Muscle layer of duodenum (tissue), 2 donors: Measurements from ENCODE around the gene STPG4.

ENCODE experiments used
- H3K27ac ChIP-seq: one replicate; pipeline ENCODE4 v1.7.0; 2013; ENCODE audit warnings: mild to moderate bottlenecking, low read length
- H3K27me3 ChIP-seq: one replicate; pipeline ENCODE4 v1.7.0; 2013; ENCODE audit warnings: low read depth, mild to moderate bottlenecking, control low read depth, low read length
- H3K36me3 ChIP-seq, 2 donors: one replicate each; pipeline ENCODE4 v1.7.0; 2013; ENCODE audit warnings: low read length in 2 of 2, control low read depth in 1 of 2, mild to moderate bottlenecking in 1 of 2; ENCODE audit not compliant: insufficient read depth in 2 of 2, control insufficient read depth in 1 of 2
- H3K4me1 ChIP-seq, 2 donors: one replicate each; pipeline ENCODE4 v1.7.0; 2013; ENCODE audit warnings: low read length in 2 of 2, mild to moderate bottlenecking in 2 of 2, control low read depth in 1 of 2, moderate library complexity in 1 of 2; ENCODE audit not compliant: insufficient read depth in 2 of 2, control insufficient read depth in 1 of 2
- H3K4me3 ChIP-seq, 2 donors: one replicate each; pipeline ENCODE4 v1.7.0; 2013; ENCODE audit warnings: low read length in 2 of 2, low read depth in 1 of 2, mild to moderate bottlenecking in 1 of 2
- H3K9me3 ChIP-seq, 2 donors: one replicate each; pipeline ENCODE4 v1.7.0; 2013; ENCODE audit warnings: low read length in 2 of 2, control low read depth in 1 of 2, mild to moderate bottlenecking in 1 of 2; ENCODE audit not compliant: control insufficient read depth in 1 of 2
- donor health status: healthy.

Gene STPG4

GRCh38 chr2:47158576-47158975 is 3.5 kb upstream of the STPG4 start:
- Histone ChIP-seq H3K27me3 (no peaks in the 10 kb centered on the region), H3K27ac (no peak overlapping the region), H3K36me3 (peaks cover 45 to 50% of the 10 kb centered on the region in 2 donors), H3K4me1 (peaks cover 0 to 3% of the 10 kb centered on the region in 2 donors), H3K4me3 (no peak overlapping the region), H3K9me3 (no peaks in the 10 kb centered on the region)

- H3K4me3 ChIP-seq: no peak overlapping the region
- no peaks in the 10 kb centered on the region for H3K27me3 ChIP-seq
- peaks cover 6 to 27% of the 10 kb centered on the region in 2 donors for H3K36me3 ChIP-seq
- no peak overlapping the region for H3K27ac ChIP-seq
- no peaks in the 10 kb centered on the region for H3K9me3 ChIP-seq
- no peaks in the 10 kb centered on the region for H3K4me1 ChIP-seq
Measured at GRCh38 chr2:47152803-47153202, 2.3 kb downstream of the STPG4 start.

GRCh38 chr2:47150175-47150574 is 4.9 kb downstream of the STPG4 start:
- peaks cover 10 to 37% of the 10 kb centered on the region in 2 donors for H3K36me3 ChIP-seq
- no peak overlapping the region for H3K4me3 ChIP-seq
- no peaks in the 10 kb centered on the region for H3K9me3 ChIP-seq
- no peak overlapping the region for H3K27ac ChIP-seq
- H3K27me3 ChIP-seq: no peaks in the 10 kb centered on the region
- no peaks in the 10 kb centered on the region for H3K4me1 ChIP-seq

- Histone ChIP-seq H3K27ac (no peak overlapping the region), H3K4me1 (no peaks in the 10 kb centered on the region), H3K36me3 (peaks cover 13 to 30% of the 10 kb centered on the region in 2 donors), H3K9me3 (no peaks in the 10 kb centered on the region), H3K27me3 (no peaks in the 10 kb centered on the region), H3K4me3 (no peak overlapping the region)
Measured at GRCh38 chr2:47147021-47147420, 8.1 kb downstream of the STPG4 start.

- H3K4me1 ChIP-seq: no peaks in the 10 kb centered on the region
- peaks cover 13 to 33% of the 10 kb centered on the region in 2 donors for H3K36me3 ChIP-seq
- H3K4me3 ChIP-seq: no peak overlapping the region
- H3K27me3 ChIP-seq: no peaks in the 10 kb centered on the region
- H3K27ac ChIP-seq: no peak overlapping the region
- H3K9me3 ChIP-seq: no peaks in the 10 kb centered on the region
Measured at GRCh38 chr2:47145466-47145865, 9.6 kb downstream of the STPG4 start.

- Histone ChIP-seq H3K9me3 (no peaks in the 10 kb centered on the region), H3K36me3 (peaks cover 4 to 24% of the 10 kb centered on the region in 2 donors), H3K4me3 (no peak overlapping the region), H3K4me1 (no peaks in the 10 kb centered on the region), H3K27me3 (no peaks in the 10 kb centered on the region), H3K27ac (no peak overlapping the region)
Measured at GRCh38 chr2:47141520-47141919, 13.6 kb downstream of the STPG4 start.

- Histone ChIP-seq H3K27ac (no peak overlapping the region), H3K4me3 (no peak overlapping the region), H3K4me1 (no peaks in the 10 kb centered on the region), H3K27me3 (no peaks in the 10 kb centered on the region), H3K36me3 (peaks cover 0 to 3% of the 10 kb centered on the region in 2 donors), H3K9me3 (peaks cover 0 to 6% of the 10 kb centered on the region in 2 donors)
Measured at GRCh38 chr2:47134386-47135090, 20.6 kb downstream of the STPG4 start.

GRCh38 chr2:47133046-47133445 is 22.1 kb downstream of the STPG4 start:
- H3K27ac ChIP-seq: no peak overlapping the region
- H3K27me3 ChIP-seq: no peaks in the 10 kb centered on the region
- H3K9me3 ChIP-seq: peaks cover 0 to 7% of the 10 kb centered on the region in 2 donors
- no peaks in the 10 kb centered on the region for H3K36me3 ChIP-seq
- H3K4me1 ChIP-seq: no peaks in the 10 kb centered on the region
- H3K4me3 ChIP-seq: no peak overlapping the region

- Histone ChIP-seq H3K27me3 (no peaks in the 10 kb centered on the region), H3K36me3 (no peaks in the 10 kb centered on the region), H3K4me1 (no peaks in the 10 kb centered on the region), H3K4me3 (no peak overlapping the region), H3K9me3 (peaks cover 0 to 4% of the 10 kb centered on the region in 2 donors), H3K27ac (no peak overlapping the region)
Measured at GRCh38 chr2:47129191-47129706, 25.9 kb downstream of the STPG4 start.

GRCh38 chr2:47128705-47129104 is 26.4 kb downstream of the STPG4 start:
- Histone ChIP-seq H3K36me3 (no peaks in the 10 kb centered on the region), H3K27ac (no peak overlapping the region), H3K4me1 (no peaks in the 10 kb centered on the region), H3K27me3 (no peaks in the 10 kb centered on the region), H3K9me3 (peaks cover 0 to 3% of the 10 kb centered on the region in 2 donors), H3K4me3 (no peak overlapping the region)

GRCh38 chr2:47127862-47128543 is 27.1 kb downstream of the STPG4 start:
- peaks cover 0 to 3% of the 10 kb centered on the region in 2 donors for H3K9me3 ChIP-seq
- H3K27me3 ChIP-seq: no peaks in the 10 kb centered on the region
- H3K27ac ChIP-seq: no peak overlapping the region
- H3K4me1 ChIP-seq: no peaks in the 10 kb centered on the region
- H3K36me3 ChIP-seq: no peaks in the 10 kb centered on the region
- H3K4me3 ChIP-seq: no peak overlapping the region
